Testis (tissue), 2 donors: ENCODE results near the gene PRKCZ.

Experiments used
- CTCF ChIP-seq, 3 experiments: fragments of 450-650 bp in 2 of 3; fragments of 200-600 bp in 1 of 3; sonication (generic) in 1 of 3; IDR thresholded peaks; one replicate each; pipeline ENCODE4 v1.5.1; 2016 to 2019; ENCODE audit warnings: antibody characterized with exemption in 3 of 3, mild to moderate bottlenecking in 2 of 3, moderate library complexity in 1 of 3
- POLR2A ChIP-seq: fragments of 450-650 bp; IDR thresholded peaks from one replicate; pipeline ENCODE4 v1.6.1; 2017; ENCODE audit warnings: antibody characterized with exemption, mild to moderate bottlenecking, moderate library complexity

- TF ChIP-seq POLR2A (no peak), CTCF (IDR thresholded peaks at IDR 0.05) (no peak)
Measured at GRCh38 chr1:2099886-2100779, 49.9 kb downstream of the PRKCZ start.
